SK-N-SH (cell line): ENCODE measurements around the gene RNF112.

Source experiments
- CHD2 ChIP-seq: fragments of 150-350 bp; IDR thresholded peaks from 2 replicates; pipeline ENCODE4 v1.6.1; 2018; ENCODE audit warnings: low read length; ENCODE audit not compliant: partially characterized antibody
- NFIC ChIP-seq: IDR thresholded peaks from 2 replicates; pipeline ENCODE4 v1.4.0; 2012; ENCODE audit warnings: borderline replicate concordance
- RCOR1 ChIP-seq: fragments of 150-350 bp; IDR thresholded peaks from 2 replicates; pipeline ENCODE4 v1.6.1; 2017; ENCODE audit warnings: antibody characterized with exemption, low read length
- TCF12 ChIP-seq: IDR thresholded peaks from 2 replicates; pipeline ENCODE4 v1.4.0; 2012
- TF ChIP-seq, protein P1 (sequence below): fragments of 200-600 bp; sonication (generic); IDR thresholded peaks from 2 replicates; pipeline ENCODE4 v1.6.1; 2017; ENCODE audit warnings: antibody characterized with exemption, mild to moderate bottlenecking, moderate library complexity

- no peak for TF ChIP-seq RCOR1
- TF ChIP-seq, protein P1, sequence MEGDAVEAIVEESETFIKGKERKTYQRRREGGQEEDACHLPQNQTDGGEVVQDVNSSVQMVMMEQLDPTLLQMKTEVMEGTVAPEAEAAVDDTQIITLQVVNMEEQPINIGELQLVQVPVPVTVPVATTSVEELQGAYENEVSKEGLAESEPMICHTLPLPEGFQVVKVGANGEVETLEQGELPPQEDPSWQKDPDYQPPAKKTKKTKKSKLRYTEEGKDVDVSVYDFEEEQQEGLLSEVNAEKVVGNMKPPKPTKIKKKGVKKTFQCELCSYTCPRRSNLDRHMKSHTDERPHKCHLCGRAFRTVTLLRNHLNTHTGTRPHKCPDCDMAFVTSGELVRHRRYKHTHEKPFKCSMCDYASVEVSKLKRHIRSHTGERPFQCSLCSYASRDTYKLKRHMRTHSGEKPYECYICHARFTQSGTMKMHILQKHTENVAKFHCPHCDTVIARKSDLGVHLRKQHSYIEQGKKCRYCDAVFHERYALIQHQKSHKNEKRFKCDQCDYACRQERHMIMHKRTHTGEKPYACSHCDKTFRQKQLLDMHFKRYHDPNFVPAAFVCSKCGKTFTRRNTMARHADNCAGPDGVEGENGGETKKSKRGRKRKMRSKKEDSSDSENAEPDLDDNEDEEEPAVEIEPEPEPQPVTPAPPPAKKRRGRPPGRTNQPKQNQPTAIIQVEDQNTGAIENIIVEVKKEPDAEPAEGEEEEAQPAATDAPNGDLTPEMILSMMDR = no peak
- TF ChIP-seq TCF12 = no peak
- TF ChIP-seq CHD2 = no peak
- TF ChIP-seq NFIC = no peak
Observed at GRCh38 chr17:19404264-19404663, 6.8 kb upstream of the RNF112 start.
